Neural cell (in vitro differentiated cells): ENCODE results near the gene LGALSL. TPM values are rescaled to one million over a fixed set of nuclear protein-coding genes. Genes with fewer than 3 reads are reported as not detected.

ENCODE experiments used
- H2AFZ ChIP-seq: fragments of 200-600, 300-800 bp; sonication (generic), shearing (Covaris generic); 2 replicates; pipeline ENCODE4 v1.6.0; 2014; ENCODE audit warnings: low read depth, mild to moderate bottlenecking, antibody characterized with exemption, low read length, moderate library complexity
- H3F3A ChIP-seq: fragments of 200-600 bp; shearing (Covaris generic); 2 replicates; pipeline ENCODE4 v1.6.1; 2016; ENCODE audit warnings: mild to moderate bottlenecking, moderate library complexity, mixed read lengths, antibody characterized with exemption, low read length; ENCODE audit not compliant: insufficient read depth, poor library complexity, severe bottlenecking
- H3K27ac ChIP-seq: fragments of 200-600, 300-800 bp; sonication (generic), shearing (Covaris generic); 2 replicates; pipeline ENCODE4 v1.5.1; 2014; ENCODE audit warnings: mild to moderate bottlenecking, low read length, moderate library complexity
- H3K27me3 ChIP-seq: fragments of 300-800, 200-600 bp; sonication (generic), shearing (Covaris generic); 2 replicates; pipeline ENCODE4 v1.6.0; 2014; ENCODE audit warnings: mild to moderate bottlenecking, low read depth, low read length, moderate library complexity; ENCODE audit not compliant: insufficient read depth
- H3K36me3 ChIP-seq: fragments of 300-800, 200-600 bp; sonication (generic), shearing (Covaris generic); 2 replicates; pipeline ENCODE4 v1.5.1; 2014; ENCODE audit warnings: mild to moderate bottlenecking, antibody characterized with exemption, low read length, moderate library complexity; ENCODE audit not compliant: insufficient read depth
- H3K4me2 ChIP-seq: fragments of 300-800, 200-600 bp; sonication (generic), shearing (Covaris generic); 2 replicates; pipeline ENCODE4 v1.6.0; 2014; ENCODE audit warnings: mild to moderate bottlenecking, low read length
- H3K4me3 ChIP-seq: fragments of 300-800, 200-600 bp; sonication (generic), shearing (Covaris generic); 2 replicates; pipeline ENCODE4 v1.5.1; 2014; ENCODE audit warnings: mild to moderate bottlenecking, low read length, moderate library complexity
- H3K79me2 ChIP-seq: fragments of 200-600 bp; shearing (Covaris generic); replicated peaks from 2 replicates; pipeline ENCODE4 v1.6.0; 2014; ENCODE audit warnings: mild to moderate bottlenecking, low read length, moderate library complexity; ENCODE audit not compliant: insufficient read depth
- H3K9ac ChIP-seq: fragments of 300-800, 200-600 bp; sonication (generic), shearing (Covaris generic); 2 replicates; pipeline ENCODE4 v1.6.1; 2016; ENCODE audit warnings: mild to moderate bottlenecking, low read length, mixed read lengths
- H3K9me2 ChIP-seq: fragments of 200-600 bp; shearing (Covaris generic); 2 replicates; pipeline ENCODE4 v1.6.1; 2016; ENCODE audit warnings: mild to moderate bottlenecking, low read length, mixed read lengths; ENCODE audit not compliant: insufficient read depth
- H3K9me3 ChIP-seq: fragments of 200-600, 300-800 bp; sonication (generic), shearing (Covaris generic); 2 replicates; pipeline ENCODE4 v1.6.1; 2016; ENCODE audit warnings: mild to moderate bottlenecking, mixed run types, low read length, moderate library complexity, mixed read lengths
- H4K20me1 ChIP-seq: fragments of 200-600 bp; shearing (Covaris generic); 2 replicates; pipeline ENCODE4 v1.6.1; 2016; ENCODE audit warnings: mild to moderate bottlenecking, mixed run types; ENCODE audit not compliant: insufficient read depth
- CTCF ChIP-seq: fragments of 450-650 bp; IDR thresholded peaks from 2 replicates; pipeline ENCODE4 v1.5.1; 2014; ENCODE audit warnings: antibody characterized with exemption, mild to moderate bottlenecking, moderate library complexity; ENCODE audit not compliant: poor library complexity, severe bottlenecking
- EP300 ChIP-seq: fragments of 450-650 bp; conservative IDR thresholded peaks from 2 replicates; pipeline ENCODE4 v1.6.1; 2014; ENCODE audit warnings: antibody characterized with exemption, mild to moderate bottlenecking, moderate library complexity; ENCODE audit not compliant: poor library complexity, severe bottlenecking
- EZH2 ChIP-seq: fragments of 200-600, 300-800 bp; shearing (Covaris generic), sonication (generic); IDR thresholded peaks from 2 replicates; pipeline ENCODE4 v1.6.1; 2014; ENCODE audit warnings: antibody characterized with exemption, low read length, borderline replicate concordance, mild to moderate bottlenecking; ENCODE audit not compliant: insufficient read depth, poor library complexity, severe bottlenecking
- MXI1 ChIP-seq: fragments of 450-650 bp; conservative IDR thresholded peaks from 2 replicates; pipeline ENCODE4 v1.6.1; 2014; ENCODE audit warnings: antibody characterized with exemption, mild to moderate bottlenecking; ENCODE audit not compliant: poor library complexity, severe bottlenecking
- POLR2AphosphoS5 ChIP-seq: IDR thresholded peaks from 2 replicates; pipeline ENCODE4 v1.6.1; 2012
- RAD21 ChIP-seq: fragments of 450-650 bp; conservative IDR thresholded peaks from 2 replicates; pipeline ENCODE4 v1.6.1; 2014; ENCODE audit warnings: antibody characterized with exemption, mild to moderate bottlenecking, moderate library complexity
- REST ChIP-seq: IDR thresholded peaks from 2 replicates; pipeline ENCODE4 v1.6.1; 2012; ENCODE audit warnings: borderline replicate concordance
- SMC3 ChIP-seq: fragments of 450-650 bp; conservative IDR thresholded peaks from 2 replicates; pipeline ENCODE4 v1.6.1; 2014; ENCODE audit warnings: antibody characterized with exemption, mild to moderate bottlenecking, moderate library complexity; ENCODE audit not compliant: poor library complexity
- TAF1 ChIP-seq: IDR thresholded peaks from 2 replicates; pipeline ENCODE4 v1.6.1; 2012; ENCODE audit warnings: low read depth
- polyA plus RNA-seq: library from polyadenylated mRNA; depleted of rRNA; stranded (reverse); fragments of >200 nt; gene quantifications from 2 replicates; pipeline ENCODE4 v1.2.3, GENCODE V29; 2014

The LGALSL gene
- polyA plus RNA-seq, 1 donor from 2014 or later, result 43.6 TPM

GRCh38 chr2:64417624-64418023 lies 36.3 kb upstream of the LGALSL start:
- H3K9me3 ChIP-seq, result no peaks in the 10 kb centered on the region
- H3K36me3 ChIP-seq, result no peaks in the 10 kb centered on the region
- H3K4me3 ChIP-seq, result no peak overlapping the region
- H4K20me1 ChIP-seq, result no peaks in the 10 kb centered on the region
- no peaks in the 10 kb centered on the region for H3K9me2 ChIP-seq
- H3F3A ChIP-seq, result no peaks in the 10 kb centered on the region
- no peaks in the 10 kb centered on the region for H3K27me3 ChIP-seq
- no peak overlapping the region for H3K9ac ChIP-seq
- H3K27ac ChIP-seq, result no peak overlapping the region
- H3K4me2 ChIP-seq, result no peak overlapping the region
- no peak for TF ChIP-seq CTCF
- no peak for TF ChIP-seq SMC3
- no peak for TF ChIP-seq MXI1
- TF ChIP-seq EP300, result no peak
- TF ChIP-seq POLR2AphosphoS5, result no peak
- no peak for TF ChIP-seq REST
- no peak for TF ChIP-seq EZH2
- TF ChIP-seq TAF1, result no peak
- TF ChIP-seq RAD21, result no peak
- H2AFZ ChIP-seq, result no peak overlapping the region
- no peaks in the 10 kb centered on the region for H3K79me2 ChIP-seq

GRCh38 chr2:64419596-64420165 lies 34.3 kb upstream of the LGALSL start:
- TF ChIP-seq EZH2 (no peak), CTCF (no peak), POLR2AphosphoS5 (no peak), EP300 (no peak), MXI1 (no peak), SMC3 (no peak), RAD21 (no peak), TAF1 (no peak), REST (no peak)

More at GRCh38 chr2:64419596-64420165, 34.3 kb upstream of the LGALSL start:
- Histone ChIP-seq H3K27me3 (no peaks in the 10 kb centered on the region), H3K79me2 (no peaks in the 10 kb centered on the region), H3K9ac (no peak overlapping the region), H3K9me2 (no peaks in the 10 kb centered on the region), H2AFZ (no peak overlapping the region), H3K4me3 (no peak overlapping the region), H3K27ac (no peak overlapping the region), H3F3A (no peaks in the 10 kb centered on the region), H4K20me1 (no peaks in the 10 kb centered on the region), H3K4me2 (no peak overlapping the region), H3K9me3 (no peaks in the 10 kb centered on the region), H3K36me3 (no peaks in the 10 kb centered on the region)
